Right lung (tissue), 5 donors: ENCODE data around the gene LAD1. TPM values are rescaled to one million over a fixed set of nuclear protein-coding genes. Genes with fewer than 3 reads are reported as not detected.

Experiments
- DNase-seq, 2 donors: peaks; one replicate each; pipeline ENCODE4 v3.0.0-alpha.2; 2013
- polyA plus RNA-seq, 5 donors: library from polyadenylated mRNA; unstranded; fragments of 120-200 nt; gene quantifications; one replicate each; pipeline versions ENCODE4 v1.2.1 to v1.2.3, GENCODE V29; 2013; ENCODE audit warnings: inconsistent platforms in 1 of 5, low replicate concordance in 1 of 5; ENCODE audit not compliant: insufficient read length in 5 of 5, insufficient read depth in 1 of 5

Gene LAD1
- polyA plus RNA-seq, 5 donors, result 9.1 to 14.5 (median 11.2) TPM

GRCh38 chr1:201366696-201367095 lies 32.4 kb downstream of the LAD1 start:
- DNase-seq, result no peak

GRCh38 chr1:201365251-201365650 lies 33.9 kb downstream of the LAD1 start:
- DNase-seq, result no peak

- no peak for DNase-seq
Observed at GRCh38 chr1:201364808-201365105, 34.4 kb downstream of the LAD1 start.

DNA sequence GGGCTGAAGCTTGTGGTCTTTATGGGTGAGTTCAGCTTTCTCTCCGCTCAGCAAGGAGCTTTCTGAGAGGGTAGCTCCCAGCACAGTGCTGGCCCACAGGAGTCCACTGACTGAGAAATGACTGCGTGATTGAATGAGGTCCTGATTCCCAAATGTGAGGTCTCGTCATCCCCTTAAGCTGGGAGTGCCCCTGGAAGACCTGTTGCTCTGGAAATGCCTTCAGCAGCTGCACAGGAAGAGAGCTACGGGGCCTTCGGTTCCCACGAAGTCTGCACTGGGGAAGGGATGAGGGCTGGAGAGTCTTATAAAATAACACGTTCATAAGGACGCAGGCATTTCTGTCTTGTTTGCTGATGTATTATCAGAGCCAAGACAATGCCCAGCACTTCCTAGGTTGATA lies 35.7 kb downstream of the LAD1 start:
- no peak for DNase-seq

GRCh38 chr1:201362906-201363305 lies 36.2 kb downstream of the LAD1 start:
- no peak for DNase-seq

GRCh38 chr1:201361652-201362504 lies 37.2 kb downstream of the LAD1 start:
- peak in 1 of 2 donors; percentile 38 for DNase-seq

DNA sequence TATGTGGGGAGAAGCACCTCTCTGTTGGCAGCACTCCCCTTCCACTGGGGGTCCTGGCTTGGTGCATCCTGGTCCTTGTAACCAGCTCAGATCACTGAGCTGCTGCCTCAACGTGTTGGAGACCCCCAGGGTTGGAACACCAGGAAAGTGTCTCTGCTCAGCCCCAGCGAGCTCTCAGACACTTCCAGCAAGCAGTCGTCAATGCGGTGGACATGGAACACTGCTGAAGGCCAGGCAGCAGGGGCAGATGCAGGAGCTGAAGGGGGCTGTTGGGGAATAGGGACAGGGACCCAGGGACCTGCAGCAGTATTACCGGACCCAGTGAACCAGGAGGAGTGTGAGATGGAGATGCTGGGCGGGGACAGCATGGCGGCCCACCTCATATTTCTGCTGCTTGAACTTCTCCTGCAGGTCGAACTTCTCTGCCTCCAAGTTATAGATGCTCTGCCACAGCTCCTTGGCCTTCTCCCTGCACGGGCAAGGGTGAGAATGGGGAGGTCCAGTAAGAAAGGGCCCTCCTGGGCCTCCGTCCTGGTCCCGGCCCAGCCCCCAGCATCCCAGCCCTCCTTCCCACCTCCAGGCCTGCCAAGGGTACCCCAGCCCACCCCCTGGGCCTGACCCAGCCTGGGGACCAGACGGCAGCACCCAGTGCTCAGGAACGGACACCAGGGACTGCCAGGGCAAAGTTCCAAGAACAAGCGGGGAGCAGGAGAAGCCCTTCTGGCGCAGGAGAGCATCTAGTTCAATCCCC lies 38.0 kb downstream of the LAD1 start:
- no peak for DNase-seq

DNA sequence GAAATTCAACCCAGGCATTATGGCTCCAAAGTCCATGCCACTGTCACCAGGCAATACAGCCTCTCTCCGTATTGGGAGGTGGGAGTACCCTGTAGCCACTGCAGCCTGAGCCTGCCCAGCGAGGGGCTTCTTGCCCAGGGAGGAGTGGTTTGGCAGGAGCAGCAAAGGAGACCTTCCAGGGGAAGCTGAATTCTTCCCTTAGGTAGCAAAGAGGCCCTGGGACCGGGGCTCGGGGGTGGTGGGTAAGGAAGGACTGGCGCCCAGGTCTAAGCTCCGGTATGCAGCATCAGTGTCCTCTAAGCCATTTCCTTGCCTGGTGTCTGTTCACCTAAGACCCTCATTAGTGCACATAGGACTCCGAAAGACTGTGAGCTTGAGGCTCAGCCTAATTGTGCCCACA lies 38.6 kb downstream of the LAD1 start:
- no peak for DNase-seq

GRCh38 chr1:201359873-201360210 lies 39.3 kb downstream of the LAD1 start:
- no peak for DNase-seq

DNA sequence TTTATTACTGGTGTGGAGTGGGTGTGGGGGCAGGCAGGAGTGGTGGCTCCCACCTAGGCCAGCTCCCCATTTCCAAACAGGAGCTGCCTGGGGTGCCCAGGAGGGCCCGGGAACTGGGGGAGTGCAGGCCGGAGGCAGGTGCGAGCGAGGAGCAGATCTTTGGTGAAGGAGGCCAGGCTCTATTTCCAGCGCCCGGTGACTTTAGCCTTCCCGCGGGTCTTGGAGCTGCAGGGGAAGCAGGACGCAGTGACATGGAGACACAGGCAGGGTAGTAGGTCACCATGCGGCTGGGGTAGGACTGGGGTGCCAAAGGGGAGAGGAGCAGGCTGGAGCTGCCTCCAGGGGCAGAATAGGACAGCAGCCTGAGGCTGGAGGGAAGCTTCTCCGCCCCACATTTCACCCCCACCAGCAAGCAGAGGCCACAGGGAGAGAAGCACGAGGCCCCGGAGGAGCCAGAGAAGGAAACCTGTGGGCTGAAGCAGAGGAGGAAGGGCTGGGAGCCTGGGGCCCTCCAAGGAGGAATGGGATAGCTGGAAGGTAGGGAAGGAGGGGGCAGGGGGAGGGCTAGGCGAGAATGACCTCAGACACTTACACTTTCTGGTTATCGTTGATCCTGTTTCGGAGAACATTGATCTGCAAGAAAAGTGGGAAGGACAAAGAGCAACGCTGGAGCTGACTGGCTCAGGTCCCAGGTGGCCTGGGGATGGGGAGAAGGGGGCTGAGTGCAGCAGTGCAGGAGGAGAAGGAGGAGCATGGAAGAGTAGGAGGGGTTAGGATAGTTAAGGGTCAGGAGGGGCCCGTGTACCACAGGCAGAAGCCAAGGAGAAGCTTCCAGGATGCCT lies 39.9 kb downstream of the LAD1 start:
- DNase-seq, result no peak

DNA sequence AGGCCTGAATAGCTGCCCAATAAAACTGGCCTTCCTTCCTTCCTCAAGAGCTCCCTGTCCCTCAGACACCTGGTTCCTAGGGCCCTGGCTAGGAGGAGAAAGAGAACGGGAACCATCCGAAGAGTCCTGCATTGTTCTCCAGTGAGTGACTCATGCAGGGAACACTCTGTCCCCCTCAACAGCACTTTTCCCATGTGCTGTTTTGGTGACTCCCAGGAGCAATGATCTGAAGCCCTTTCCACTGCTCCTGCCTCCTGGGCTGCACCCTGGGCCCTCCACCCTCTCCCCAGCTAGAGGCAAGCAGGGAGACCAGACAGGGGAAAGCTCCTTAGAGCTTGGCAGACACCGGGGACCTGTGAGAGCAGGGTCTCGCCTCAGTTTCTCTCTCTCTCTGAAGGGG lies 40.5 kb downstream of the LAD1 start:
- DNase-seq, result no peak

DNA sequence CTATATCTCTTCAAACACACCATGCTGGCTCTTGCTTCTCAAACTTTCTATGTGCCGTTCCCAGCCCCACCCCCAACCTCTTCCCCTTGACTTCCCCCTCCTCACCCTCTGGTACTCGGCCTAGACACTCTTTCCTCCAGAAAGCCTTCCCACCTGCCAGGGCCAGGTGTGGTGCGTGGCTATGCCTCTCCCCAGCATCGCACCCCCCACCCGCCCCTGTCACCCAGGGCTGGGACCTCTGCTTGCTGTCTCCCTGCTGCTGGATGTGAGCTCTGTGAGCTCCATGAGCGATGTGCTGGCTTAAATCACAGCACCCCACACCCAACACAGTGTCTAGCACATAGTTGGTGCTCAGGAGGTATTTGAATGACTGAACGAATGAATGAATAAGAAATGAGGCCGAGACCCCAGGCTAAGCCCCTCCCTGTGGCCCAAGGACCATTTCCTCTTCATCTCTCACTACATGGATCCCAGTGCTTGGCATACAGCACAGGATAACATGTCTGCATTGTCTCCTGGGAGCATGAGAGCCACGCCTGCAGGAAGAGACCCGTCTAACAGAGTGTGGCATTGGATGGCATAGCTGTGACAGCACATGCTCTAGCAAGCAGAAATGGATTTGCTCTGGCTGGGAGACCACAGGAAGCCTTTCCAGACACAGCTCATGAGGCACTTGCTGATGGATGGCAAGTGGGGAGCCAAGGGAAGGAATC lies 41.3 kb downstream of the LAD1 start:
- no peak for DNase-seq

- no peak for DNase-seq
Observed at GRCh38 chr1:201357211-201357610, 41.9 kb downstream of the LAD1 start.

DNA sequence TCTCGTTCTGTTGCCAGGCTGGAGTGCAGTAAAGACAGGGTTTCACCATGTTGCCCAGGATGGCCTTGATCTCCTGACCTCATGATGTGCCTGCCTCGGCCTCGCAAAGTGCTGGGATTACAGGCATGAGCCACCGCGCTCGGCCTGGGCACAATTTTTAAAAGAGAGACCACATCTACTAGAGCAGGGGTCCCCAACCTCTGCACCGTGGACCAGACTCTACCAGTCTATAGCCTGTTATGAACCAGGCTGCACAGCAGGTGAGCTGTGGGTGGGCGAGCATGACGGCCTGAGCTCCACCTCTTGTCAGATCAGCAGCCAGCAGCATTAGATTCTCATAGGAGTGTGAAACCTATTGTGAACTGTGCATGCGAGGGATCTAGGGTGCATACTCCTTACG lies 42.4 kb downstream of the LAD1 start:
- no peak for DNase-seq

DNA sequence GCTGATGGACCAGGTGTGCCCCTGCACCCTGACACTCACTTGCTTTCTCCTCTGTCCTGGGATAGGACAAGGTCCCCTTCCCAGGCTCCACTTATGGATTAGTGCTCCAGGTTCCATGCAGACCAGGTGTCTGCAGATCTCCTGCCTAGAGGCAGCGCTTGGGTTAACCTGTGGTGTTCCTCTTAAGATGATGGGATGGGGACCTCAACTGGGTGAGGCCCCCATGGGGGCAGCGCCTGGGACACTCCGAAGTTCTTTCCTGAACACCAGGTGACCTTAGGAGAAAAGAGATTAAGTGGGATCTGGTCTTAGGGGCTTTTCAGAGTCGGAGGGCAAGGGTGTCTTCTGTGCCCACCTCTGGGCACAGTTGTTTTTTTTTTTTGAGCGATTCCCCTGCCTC lies 42.9 kb downstream of the LAD1 start:
- DNase-seq, result no peak

DNA sequence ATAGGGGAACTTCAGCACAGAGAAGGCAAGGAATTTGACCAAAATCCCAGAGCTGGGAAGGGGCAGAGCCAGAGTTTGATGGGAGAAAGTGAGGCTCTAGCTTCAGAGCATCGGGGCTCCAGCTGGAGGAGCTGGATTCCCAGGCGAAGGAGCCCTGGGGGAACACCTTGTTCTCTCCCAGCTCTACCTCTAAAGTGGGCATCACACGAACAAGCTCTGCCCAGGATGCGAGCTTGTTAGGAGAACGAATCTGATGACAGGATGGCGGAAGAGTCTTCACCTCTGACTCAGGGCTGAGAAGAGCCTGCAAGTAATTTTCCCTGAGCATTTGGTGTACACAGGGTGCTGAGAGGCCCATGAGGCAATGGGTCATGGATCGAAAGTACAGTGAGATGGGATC lies 43.7 kb downstream of the LAD1 start:
- no peak for DNase-seq

- DNase-seq, result no peak
Observed at GRCh38 chr1:201354901-201355295, 44.2 kb downstream of the LAD1 start.

- DNase-seq, result no peak
Observed at GRCh38 chr1:201354151-201354900, 44.8 kb downstream of the LAD1 start.

DNA sequence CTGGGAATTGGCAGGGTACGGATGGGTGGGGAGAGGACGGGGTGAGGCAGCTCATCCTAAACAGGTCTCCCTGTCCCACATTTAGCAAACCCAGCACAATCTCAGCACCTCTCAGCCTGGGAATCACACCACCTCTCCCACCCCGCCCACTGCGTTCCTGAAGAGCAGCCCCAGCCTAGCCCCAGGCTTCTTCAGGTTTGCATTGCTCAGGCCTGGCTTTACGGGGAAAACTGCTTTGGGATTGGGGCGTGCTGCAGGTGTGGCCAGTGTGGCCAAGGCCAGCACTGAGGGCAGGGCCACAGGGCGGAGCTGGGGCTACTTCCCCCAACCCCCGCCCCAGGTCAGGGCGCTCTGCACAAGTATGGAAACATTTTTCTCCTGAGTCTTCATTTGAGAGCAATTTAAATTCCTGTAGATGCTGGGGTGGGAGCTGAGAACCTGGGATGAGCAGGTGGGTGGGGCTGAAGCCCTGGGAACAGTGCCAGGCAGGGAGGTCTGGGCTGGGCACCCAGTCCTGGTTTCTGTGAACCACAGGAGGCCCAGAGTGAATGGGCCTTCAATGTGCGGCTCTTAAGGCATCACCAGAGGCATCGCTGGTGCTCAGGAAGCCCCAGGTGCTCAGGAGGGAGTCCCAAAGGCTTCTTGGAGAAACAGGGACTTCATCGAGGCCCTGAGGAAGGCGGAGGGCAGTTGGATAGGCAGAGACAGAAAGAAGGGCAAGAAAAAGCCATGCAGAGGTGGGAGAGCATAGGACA lies 45.8 kb downstream of the LAD1 start:
- DNase-seq, result no peak

GRCh38 chr1:201351617-201352016 lies 47.5 kb downstream of the LAD1 start:
- no peak for DNase-seq
